A673 (cell line): ENCODE results near the gene RPUSD4.

Experiments used
- CTCF ChIP-seq: fragments of 300-800, 200-600 bp; sonication (generic); conservative IDR thresholded peaks from 2 replicates; pipeline ENCODE4 v1.5.1; 2017; ENCODE audit warnings: low read depth, mild to moderate bottlenecking, antibody characterized with exemption, low read length, moderate library complexity, mixed read lengths
- EZH2 ChIP-seq: fragments of 200-600 bp; sonication (generic); IDR thresholded peaks from 2 replicates; pipeline ENCODE4 v1.6.1; 2017; ENCODE audit warnings: borderline replicate concordance, low read depth, mild to moderate bottlenecking, mixed read lengths, antibody characterized with exemption, low read length; ENCODE audit not compliant: poor library complexity, severe bottlenecking

GRCh38 chr11:126193038-126193478, 18.4 kb downstream of the RPUSD4 start:
- TF ChIP-seq CTCF = no peak
- TF ChIP-seq EZH2 = no peak
